HG03139 (cell line): Measurements from ENCODE around the gene XCR1.

Experiments
- ATAC-seq: cut with Tn5 transposase; IDR thresholded peaks from one replicate; pipeline ENCODE4 v1.9.1; 2021; ENCODE audit not compliant: unreplicated experiment

XCR1 gene

DNA sequence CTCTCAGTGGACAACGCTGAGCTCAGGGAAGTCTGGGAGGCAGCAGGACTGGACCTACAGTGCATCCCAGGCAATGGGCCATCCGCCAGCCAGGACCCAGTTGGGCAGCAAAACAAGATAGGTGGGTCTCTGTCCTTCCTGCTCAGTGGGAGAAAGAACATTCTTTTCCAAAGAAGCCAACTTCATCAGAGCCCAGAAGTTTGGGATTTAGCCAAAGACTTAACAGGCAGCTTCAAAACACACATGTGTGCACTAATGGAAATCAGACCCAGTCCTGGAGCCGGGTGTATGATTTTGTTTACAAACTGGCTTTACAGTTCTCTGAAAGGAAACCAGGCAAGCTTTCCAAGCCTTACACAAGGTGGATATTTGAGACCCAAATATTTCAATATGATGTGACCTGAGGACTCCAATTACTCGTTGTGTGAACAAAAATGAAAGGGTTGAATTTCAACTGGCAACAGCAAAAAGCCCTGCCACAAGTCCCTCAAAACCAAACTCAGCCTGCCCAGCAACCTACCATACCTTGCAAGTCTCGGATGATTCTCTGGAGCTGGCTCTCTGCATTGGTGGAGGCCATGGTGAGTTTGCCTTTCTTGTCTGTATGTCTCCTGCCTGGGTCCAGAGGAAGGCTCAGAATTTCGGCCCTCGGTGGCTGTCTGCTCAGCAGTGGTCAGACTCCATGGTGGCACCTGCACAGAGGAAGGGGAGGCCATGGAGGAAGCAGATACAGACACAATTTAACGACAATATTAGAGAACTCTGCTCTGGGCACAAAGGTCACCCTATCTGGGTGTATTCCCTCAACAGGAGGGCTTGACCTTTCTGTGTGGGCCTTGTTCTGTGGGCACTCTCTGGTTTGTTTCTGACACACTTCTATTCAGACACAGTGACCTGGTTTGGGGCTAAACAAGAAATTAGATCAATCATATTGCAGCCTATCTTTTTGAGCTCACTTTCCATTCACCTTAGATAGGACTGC is 42.7 kb downstream of the XCR1 start:
- no peak for ATAC-seq

DNA sequence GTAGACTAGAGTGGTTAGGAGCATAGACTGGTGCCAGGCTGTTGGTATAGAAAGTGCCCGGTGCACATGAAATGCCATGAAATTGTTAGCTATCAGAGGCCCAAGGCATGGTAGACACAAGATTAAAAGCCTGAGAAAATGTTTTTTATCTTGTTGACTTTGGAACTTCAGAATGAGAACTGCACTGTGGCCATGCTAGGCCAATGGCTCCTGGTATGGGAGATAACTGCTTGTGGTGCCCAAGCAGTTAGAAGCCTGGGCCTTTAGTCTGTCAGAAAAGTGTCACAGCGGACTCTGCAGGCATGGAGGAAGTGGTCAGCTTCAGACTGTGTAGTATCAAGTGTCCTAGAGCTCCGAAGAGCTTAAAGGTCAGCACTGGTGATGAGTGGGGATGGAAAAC is 43.5 kb downstream of the XCR1 start:
- ATAC-seq, result no peak

DNA sequence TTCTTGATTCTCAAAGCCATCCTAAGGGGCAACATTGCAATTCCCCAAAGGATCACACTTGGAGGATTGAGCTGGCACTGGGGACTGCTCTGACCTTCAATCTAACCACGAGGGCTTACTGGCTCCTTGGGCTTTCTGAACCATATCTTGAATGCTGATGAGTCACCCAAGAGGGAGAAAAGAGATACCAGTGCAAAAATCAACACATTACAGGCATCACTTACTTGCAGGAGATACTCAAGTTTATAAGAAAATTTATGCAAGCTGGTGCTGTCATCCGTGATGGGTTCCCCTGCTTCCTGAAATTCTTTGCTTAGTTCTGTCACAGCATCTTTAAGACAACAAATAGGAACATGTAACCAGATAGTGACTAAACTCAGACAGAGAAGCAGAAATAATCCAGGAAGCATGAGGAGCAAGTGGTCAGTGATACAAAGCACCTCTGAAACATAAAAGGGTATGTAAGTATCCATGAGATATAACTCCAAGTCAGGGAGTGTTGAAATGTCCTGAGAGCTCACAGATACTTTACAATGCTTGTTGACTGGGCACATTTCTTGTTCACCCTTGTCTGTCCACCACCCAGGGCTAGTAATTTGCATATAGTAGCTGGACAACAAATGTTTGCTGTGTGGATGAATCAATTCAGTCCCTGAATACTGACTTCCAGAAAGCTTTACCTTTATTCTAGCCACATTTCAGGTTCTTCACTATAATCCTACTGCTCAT is 45.8 kb downstream of the XCR1 start:
- ATAC-seq, result no peak

DNA sequence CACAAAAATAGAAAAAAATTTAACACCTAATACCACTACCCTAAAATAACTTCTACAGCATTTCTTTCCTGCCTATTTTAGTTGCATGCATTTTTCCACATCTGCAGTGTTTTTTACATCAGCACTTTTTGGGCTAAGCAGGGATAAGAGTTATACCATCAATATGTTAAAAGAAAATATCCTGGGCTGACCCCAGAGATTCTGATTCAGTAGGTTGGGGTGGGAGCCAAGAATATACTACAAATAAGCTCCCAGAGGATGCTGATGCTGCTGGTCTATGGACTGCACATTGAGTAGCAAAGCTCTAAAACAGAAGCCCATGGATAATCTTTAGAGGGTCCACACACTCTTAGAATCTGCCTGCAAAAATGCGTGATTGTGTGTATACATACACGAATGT is 46.5 kb downstream of the XCR1 start:
- ATAC-seq, result no peak

DNA sequence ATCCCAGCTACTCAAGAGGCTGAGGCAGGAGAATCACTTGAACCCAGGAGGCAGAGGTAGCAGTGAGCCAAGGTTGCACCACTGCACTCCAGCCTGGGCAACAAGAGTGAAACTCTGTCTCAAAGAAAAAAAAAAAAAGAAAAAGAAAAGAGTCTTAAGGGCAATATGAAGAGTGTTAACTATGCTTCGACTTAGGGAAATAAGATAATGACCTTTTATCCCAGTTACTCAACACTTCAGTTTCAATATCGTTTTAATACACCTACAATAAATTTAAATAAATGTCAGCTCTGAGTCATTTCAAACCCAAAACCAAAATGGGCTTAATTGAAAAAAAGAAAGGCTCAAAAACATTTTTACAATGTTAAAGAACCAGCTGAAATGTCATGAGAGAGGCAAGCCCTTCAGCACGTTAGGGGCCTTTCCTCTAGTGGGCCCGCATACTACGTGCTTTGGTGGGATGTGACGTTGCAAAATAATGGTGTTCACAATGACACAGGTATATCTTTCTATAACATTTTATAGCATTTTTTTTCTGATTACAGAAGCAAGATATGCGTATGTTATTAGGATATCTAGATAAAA is 47.0 kb downstream of the XCR1 start:
- ATAC-seq, result no peak

DNA sequence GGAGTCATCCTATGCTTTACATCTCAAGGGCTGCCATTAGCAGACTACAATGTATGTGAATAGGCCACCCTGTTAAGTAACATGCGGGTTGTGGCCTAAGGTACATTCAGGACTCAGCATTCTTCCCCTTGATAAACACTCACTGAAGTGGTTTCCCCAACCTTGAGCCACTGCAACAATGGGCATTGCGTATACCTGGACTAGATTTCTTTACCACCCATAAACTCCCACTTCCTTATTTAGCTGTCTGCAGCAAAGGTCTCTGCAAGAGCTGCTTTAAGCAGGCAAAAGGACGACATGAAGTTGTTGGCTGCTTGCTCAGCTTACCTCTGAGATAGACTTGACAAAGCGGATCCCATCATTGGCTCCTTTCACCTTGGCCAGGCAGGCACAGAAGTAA is 47.9 kb downstream of the XCR1 start:
- no peak for ATAC-seq

DNA sequence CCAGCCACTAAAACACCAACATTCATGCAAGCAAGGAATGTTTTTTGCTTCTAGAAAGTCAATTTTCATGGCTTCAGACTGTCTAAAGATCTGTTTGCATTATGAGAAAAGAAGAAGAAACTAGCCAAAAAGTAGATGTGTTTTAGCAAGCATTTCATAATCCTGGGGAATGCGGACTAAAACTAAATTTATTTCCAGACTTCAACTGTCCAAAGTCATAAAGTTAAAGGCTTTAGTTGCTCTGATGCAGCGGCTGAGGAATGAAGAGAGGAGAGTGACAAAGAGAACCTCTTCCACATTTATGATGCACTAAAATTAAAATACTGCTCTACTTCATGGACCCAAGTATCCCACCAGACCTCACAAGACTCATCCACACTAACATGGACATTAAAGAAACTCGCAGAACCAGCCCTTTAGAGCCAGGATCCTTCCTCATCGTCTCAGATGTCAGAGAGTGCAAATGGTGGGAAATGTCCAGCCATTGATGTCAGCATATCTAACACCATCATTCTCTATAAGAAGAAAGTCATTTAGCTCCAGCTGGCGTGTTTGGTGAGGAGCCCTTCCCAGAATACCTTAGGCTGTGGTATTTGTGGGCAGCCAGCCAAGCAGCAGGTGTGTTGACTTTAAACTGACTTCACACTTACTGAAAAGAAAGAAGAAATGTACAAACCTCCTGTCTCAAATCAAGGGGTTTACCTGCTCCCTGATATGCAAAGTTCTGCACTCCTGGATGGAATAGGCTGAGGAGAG is 49.1 kb downstream of the XCR1 start:
- no peak for ATAC-seq

DNA sequence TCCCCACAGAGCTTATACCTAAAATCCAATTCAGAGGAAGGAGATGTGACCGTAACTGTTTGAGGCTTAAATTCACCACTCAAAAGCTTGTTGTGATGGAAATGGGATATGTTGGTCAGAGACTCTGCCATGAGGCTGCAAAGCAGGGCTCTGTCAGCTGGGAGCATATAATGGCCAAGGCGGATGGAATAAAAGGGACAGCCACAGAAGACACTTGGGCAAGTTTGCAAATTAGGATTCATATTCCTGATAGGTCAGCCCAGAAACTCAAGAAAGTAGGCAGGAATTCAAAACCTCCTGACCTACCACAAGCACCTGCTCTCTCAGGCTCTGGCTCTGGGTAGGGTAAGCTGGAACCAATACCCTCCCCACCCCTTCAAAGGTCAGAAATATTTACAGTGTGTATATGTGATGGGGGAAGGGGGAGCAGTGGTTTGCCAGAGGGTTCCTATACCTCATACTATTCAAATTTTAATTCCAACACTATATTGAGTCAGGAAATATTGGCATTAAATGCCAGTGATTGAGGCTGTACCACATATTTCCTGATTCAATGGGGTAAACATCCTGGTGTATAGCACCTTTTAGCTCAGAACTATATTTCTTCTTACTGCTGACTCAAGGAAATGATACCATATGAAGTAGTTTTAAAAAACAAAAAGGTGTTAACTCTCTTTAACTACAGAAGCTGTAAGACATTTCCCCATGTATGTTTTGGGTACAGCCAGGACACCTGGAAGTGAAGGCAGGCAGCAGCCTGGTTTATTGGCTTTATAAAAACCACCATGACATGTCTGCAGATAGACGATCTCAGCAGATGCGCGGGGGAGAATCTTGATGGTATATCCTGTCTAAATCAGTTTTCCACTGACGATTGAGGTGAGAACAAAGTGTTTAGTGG is 50.8 kb downstream of the XCR1 start:
- no peak for ATAC-seq

DNA sequence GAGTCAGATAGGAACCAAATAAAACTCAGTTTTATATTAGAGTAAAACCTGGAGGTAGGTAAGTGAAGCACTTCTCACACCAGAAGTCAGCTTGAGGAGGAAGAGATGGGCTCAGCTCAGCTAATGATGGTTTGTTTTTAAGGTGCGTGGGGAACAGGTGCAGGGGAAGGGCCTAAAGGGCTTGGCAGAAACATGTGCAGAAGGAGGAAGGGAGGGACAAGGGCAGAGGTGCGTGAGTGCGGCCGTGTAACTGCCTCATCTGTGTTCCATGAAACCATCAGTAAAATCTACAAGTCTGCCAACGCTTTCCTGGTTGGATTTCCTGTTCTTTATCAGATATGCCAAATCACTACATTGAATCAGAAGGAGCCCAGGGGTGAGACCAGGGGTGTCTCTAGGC is 51.6 kb downstream of the XCR1 start:
- ATAC-seq, result no peak

DNA sequence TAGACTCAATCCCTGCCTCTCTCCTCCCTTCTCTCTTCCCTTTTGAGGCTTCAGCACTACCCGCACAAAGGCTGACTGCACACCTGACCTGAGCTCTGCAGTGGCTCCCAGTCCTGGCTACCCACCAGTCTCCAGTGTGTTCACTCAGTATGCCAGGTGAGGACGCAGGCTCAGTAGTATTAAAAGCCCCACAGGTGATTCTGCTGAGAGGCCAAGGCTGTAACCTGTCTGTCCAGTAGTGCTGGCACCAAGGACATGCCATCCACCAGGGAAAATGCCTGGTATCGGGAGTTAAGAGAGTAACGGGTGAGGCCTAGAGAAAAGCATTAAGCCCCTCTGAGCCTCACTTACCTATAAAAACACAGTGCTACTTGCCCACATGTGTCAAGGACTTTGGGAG is 52.6 kb downstream of the XCR1 start:
- no peak for ATAC-seq

DNA sequence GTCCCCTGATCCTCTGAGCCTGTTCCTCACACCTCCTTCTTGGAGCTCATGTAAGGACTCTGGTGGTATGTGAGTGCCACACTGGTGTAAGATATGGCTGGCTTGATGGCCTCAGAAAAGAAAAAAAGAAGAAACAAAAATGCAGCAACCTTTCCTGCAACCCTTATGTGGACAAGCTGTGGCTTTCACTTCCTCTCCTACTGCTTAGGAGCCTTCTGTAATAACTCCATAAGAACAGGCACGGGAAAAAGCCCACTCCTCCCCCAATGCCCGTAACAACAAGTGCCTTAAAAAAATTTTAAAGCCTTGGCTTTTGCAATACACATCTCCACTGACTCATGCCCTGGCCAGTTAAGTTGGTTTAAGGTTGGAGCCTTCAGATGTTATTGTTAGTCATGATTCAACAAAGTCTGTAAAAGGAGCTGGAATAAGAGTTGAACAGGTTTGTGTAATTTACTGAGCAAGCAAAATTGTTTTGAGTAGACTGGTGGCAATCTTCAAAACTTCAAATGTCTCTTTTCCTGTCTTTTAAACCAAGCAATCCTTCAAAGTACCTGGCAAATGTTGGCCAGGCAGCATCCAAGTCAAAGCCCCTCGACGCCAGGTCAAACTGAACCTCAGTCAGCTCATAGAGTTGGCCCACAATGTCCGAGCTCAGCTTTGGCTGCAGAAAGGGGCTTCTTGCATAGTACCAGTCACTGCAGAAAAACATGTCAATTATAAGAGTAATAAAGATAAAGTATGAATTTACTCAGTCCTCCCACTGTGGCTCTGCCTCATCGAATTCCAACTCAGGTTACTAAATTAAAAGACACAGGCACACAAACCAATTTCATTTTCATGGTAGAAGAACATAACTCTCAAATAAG is 54.5 kb downstream of the XCR1 start:
- no peak for ATAC-seq

DNA sequence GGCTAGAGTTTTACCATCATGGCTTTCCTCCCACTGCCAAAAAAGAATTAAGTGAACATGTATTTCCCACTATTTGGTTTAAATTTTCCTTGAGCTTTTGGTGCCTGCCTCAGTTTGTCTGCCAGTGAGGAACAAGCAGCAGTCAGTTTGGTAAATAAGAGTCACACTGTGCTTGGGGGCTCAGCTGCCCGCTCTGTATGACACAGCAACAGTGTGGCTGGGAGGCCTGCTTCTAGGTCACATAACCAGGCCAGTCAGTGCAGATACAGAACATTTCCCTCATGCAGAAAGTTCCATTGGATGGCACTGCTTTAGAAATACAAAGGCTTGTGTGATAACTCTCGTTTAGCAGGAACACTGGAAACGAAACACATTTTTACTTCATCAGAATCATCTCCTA is 57.3 kb downstream of the XCR1 start:
- no peak for ATAC-seq

DNA sequence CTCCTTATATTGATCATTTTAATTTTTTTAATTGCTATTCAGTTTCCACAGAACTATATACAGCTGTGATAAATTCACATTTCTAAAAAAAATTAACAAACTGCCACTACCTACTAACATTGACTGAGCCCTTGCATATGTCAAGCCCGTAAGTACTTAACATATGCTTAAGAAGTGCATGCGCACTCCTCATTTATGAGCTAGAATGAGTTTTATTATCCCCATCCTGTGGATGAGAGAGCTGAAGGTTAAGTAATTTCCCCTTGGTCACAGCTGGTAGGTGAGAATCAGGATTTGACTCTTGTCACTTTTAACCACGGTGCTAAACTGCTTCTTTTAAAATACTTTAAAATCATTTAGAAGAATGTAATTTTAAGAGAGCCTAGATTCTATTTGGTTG is 58.2 kb downstream of the XCR1 start:
- ATAC-seq, result no peak

DNA sequence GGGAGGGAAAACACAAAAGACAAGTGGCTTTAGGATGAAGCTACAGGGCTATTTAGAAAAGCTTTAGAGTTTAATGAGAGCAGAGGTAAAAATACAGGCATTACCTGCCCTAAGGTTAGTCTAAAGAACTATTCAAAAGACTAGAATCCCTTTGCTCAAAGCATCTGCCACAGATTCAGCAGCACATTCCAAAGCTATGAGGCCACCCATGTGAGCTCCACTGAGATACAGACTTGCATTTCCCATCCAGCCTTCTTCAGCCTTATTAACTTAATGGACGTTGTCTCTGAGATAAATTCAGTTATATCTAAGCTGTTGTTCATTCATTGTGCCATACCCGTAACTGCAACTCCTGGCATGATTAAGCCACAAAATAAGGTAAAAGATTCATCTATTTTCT is 58.6 kb downstream of the XCR1 start:
- no peak for ATAC-seq

DNA sequence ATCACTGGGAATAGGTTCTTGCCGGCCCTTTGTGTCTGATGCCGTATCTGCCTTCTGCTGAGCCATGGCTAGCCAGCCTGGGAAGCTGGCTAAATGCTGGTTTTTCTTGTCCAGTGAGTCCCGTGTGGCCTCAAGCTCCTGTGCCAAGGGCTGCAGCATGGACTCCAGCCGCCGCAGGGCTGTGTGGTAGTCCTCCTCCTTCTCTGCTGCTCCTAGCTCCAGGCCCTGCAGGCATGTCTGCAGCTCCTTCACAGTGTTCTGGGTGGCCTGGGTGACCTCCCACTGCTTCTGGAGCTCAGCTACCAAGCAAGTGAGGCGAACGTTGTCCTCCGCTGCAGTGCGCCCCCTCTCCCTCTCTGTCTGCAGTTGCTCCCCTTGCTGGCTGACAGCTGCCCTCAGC is 59.1 kb downstream of the XCR1 start:
- no peak for ATAC-seq

DNA sequence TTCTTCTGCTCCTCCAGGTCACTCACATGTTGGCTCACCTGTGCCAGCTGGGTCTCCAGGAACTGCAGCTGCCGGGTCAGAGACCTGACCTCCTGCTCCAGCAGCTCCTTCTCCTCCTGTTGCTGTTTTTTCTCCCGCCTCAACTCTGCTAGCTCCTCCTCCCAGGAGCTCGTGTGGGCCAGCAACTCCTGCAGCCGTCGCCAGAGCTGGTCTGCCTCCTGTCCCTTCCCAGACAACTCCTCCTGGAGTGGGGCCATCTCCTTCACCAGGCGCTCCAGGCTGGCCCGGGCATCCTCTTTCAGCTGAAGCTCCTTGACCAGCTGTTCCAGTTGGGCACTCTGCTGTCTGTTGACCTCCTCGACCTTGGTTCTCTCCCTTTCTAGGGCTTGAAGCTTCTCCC is 59.6 kb downstream of the XCR1 start:
- no peak for ATAC-seq
